IMR-90 (cell line): ENCODE data around the gene MRPL43. TPM values are rescaled to one million over a fixed set of nuclear protein-coding genes. Genes with fewer than 3 reads are reported as not detected.

ENCODE experiments used
- ATAC-seq: fragments of 200-7000 bp; cut with Tn5 transposase; 2 replicates; pipeline ENCODE4 v1.9.1; 2020; ENCODE audit warnings: low read depth, mild to moderate bottlenecking, moderate library complexity
- BruUV-seq: library from RNA; stranded (reverse); fragments of 400-500 nt; replicated peaks from 2 replicates; lab custom pipeline; 2021; lab: Mats Ljungman, UMichigan
- CTCF ChIA-PET: fragments of 300-600 bp; formaldehyde crosslinking; extraction: SDS; loops from one replicate; lab custom pipeline; 2021; ENCODE audit warnings: antibody characterized with exemption; lab: Yijun Ruan, JAX
- POLR2A ChIA-PET: fragments of 300-600 bp; sonication (Branson Sonifier 250); formaldehyde crosslinking; loops from one replicate; lab custom pipeline; 2022; ENCODE audit warnings: antibody characterized with exemption; ENCODE audit not compliant: unreplicated experiment; lab: Charles Lee
- DNase-seq: peaks from one replicate; pipeline ENCODE4 v3.0.0; 2013
- H2AFZ ChIP-seq: replicated peaks from 2 replicates; pipeline ENCODE3; 2013; ENCODE audit warnings: low read length, mild to moderate bottlenecking; ENCODE audit not compliant: poor library complexity
- H2AK5ac ChIP-seq: 2 replicates; pipeline ENCODE4 v1.6.1; 2013; ENCODE audit warnings: low read depth, low read length, inconsistent platforms
- H2AK9ac ChIP-seq: replicated peaks from 2 replicates; pipeline ENCODE3; 2013; ENCODE audit warnings: mild to moderate bottlenecking, low read depth, low read length, moderate library complexity; ENCODE audit not compliant: poor library complexity
- H2BK120ac ChIP-seq: 2 replicates; pipeline ENCODE4 v1.6.1; 2013; ENCODE audit warnings: low read depth, low read length, inconsistent platforms
- H2BK15ac ChIP-seq: 3 replicates; pipeline ENCODE4 v1.6.1; 2013; ENCODE audit warnings: low read depth, low read length, inconsistent platforms
- H2BK20ac ChIP-seq: 2 replicates; pipeline ENCODE4 v1.6.1; 2013; ENCODE audit warnings: low read depth, mild to moderate bottlenecking, inconsistent platforms, low read length, moderate library complexity
- H2BK5ac ChIP-seq: 2 replicates; pipeline ENCODE4 v1.6.1; 2013; ENCODE audit warnings: mild to moderate bottlenecking, low read depth, low read length, inconsistent platforms; ENCODE audit not compliant: poor library complexity, severe bottlenecking
- H3K14ac ChIP-seq: replicated peaks from 2 replicates; pipeline ENCODE4 v1.6.1; 2013; ENCODE audit warnings: low read depth, low read length, inconsistent platforms
- H3K18ac ChIP-seq: 2 replicates; pipeline ENCODE4 v1.6.1; 2013; ENCODE audit warnings: low read depth, low read length, control low read depth
- H3K23ac ChIP-seq: 2 replicates; pipeline ENCODE4 v1.6.1; 2013; ENCODE audit warnings: low read depth, low read length, inconsistent platforms
- H3K27ac ChIP-seq: 2 replicates; pipeline ENCODE4 v1.5.1; 2013; ENCODE audit warnings: mild to moderate bottlenecking, control low read depth, low read length; ENCODE audit not compliant: insufficient read depth
- H3K27me3 ChIP-seq: 2 replicates; pipeline ENCODE4 v1.6.1; 2013; ENCODE audit warnings: low read length; ENCODE audit not compliant: control insufficient read depth, insufficient read depth
- H3K36me3 ChIP-seq: 2 replicates; pipeline ENCODE4 v1.6.1; 2013; ENCODE audit warnings: low read length, mixed read lengths; ENCODE audit not compliant: control insufficient read depth, insufficient read depth
- H3K4ac ChIP-seq: 2 replicates; pipeline ENCODE4 v1.6.1; 2013; ENCODE audit warnings: low read depth, low read length, inconsistent platforms
- H3K4me1 ChIP-seq: 2 replicates; pipeline ENCODE4 v1.6.1; 2013; ENCODE audit warnings: low read length, mixed read lengths; ENCODE audit not compliant: control insufficient read depth, insufficient read depth
- H3K4me2 ChIP-seq: 2 replicates; pipeline ENCODE4 v1.6.1; 2013; ENCODE audit warnings: low read depth, mild to moderate bottlenecking, control low read depth, low read length, moderate library complexity
- H3K4me3 ChIP-seq: 2 replicates; pipeline ENCODE4 v1.5.1; 2013; ENCODE audit warnings: low read depth, mild to moderate bottlenecking, control low read depth, low read length, moderate library complexity; ENCODE audit not compliant: insufficient read depth
- H3K56ac ChIP-seq: 2 replicates; pipeline ENCODE4 v1.6.1; 2013; ENCODE audit warnings: low read length, inconsistent platforms; ENCODE audit not compliant: insufficient read depth; ENCODE audit errors: extremely low read depth
- H3K79me1 ChIP-seq, 2 experiments: 2 replicates each; pipeline ENCODE4 v1.6.1; 2013; ENCODE audit warnings: low read length in 2 of 2, inconsistent platforms in 1 of 2, low read depth in 1 of 2
- H3K9ac ChIP-seq: 2 replicates; pipeline ENCODE4 v1.6.1; 2013; ENCODE audit warnings: low read depth, low read length, control low read depth
- H3K9me1 ChIP-seq: 2 replicates; pipeline ENCODE4 v1.6.1; 2013; ENCODE audit warnings: low read length, inconsistent platforms; ENCODE audit not compliant: insufficient read depth
- H3K9me3 ChIP-seq: 2 replicates; pipeline ENCODE4 v1.6.1; 2013; ENCODE audit warnings: low read length; ENCODE audit not compliant: control insufficient read depth, insufficient read depth
- H4K20me1 ChIP-seq: 2 replicates; pipeline ENCODE4 v1.6.1; 2013; ENCODE audit warnings: low read length, inconsistent platforms; ENCODE audit not compliant: insufficient read depth
- H4K5ac ChIP-seq: 2 replicates; pipeline ENCODE4 v1.6.1; 2013; ENCODE audit warnings: mild to moderate bottlenecking, low read depth, low read length, control low read depth
- H4K8ac ChIP-seq, 2 experiments: 2 replicates each; pipeline ENCODE4 v1.6.1; 2013; ENCODE audit warnings: low read depth in 2 of 2, low read length in 2 of 2, control low read depth in 1 of 2, inconsistent platforms in 1 of 2
- H4K91ac ChIP-seq: 2 replicates; pipeline ENCODE4 v1.6.1; 2013; ENCODE audit warnings: low read depth, low read length, inconsistent platforms; ENCODE audit not compliant: insufficient read depth
- BHLHE40 ChIP-seq: fragments of 150-350 bp; IDR thresholded peaks from 2 replicates; pipeline ENCODE4 v1.6.1; 2016; ENCODE audit warnings: mild to moderate bottlenecking, low read depth, low read length
- CEBPB ChIP-seq: IDR thresholded peaks from 2 replicates; pipeline ENCODE4 v1.6.1; 2012; ENCODE audit warnings: low read depth, low read length, improper control_type of control experiment
- CHD1 ChIP-seq: IDR thresholded peaks from 2 replicates; pipeline ENCODE4 v1.6.1; 2012; ENCODE audit warnings: low read depth, low read length, improper control_type of control experiment
- CTCF ChIP-seq: conservative IDR thresholded peaks from 2 replicates; pipeline ENCODE4 v1.5.1; 2012; ENCODE audit warnings: mild to moderate bottlenecking, low read depth, low read length, improper control_type of control experiment
- ELK1 ChIP-seq: fragments of 150-350 bp; IDR thresholded peaks from 2 replicates; pipeline ENCODE4 v1.6.1; 2016; ENCODE audit warnings: low read depth, mild to moderate bottlenecking, low read length, moderate library complexity, borderline replicate concordance
- FOS ChIP-seq: fragments of 150-350 bp; IDR thresholded peaks from 2 replicates; pipeline ENCODE4 v1.6.1; 2016; ENCODE audit warnings: low read depth, low read length
- MAFK ChIP-seq: IDR thresholded peaks from 2 replicates; pipeline ENCODE4 v1.6.1; 2012; ENCODE audit warnings: low read depth, low read length, improper control_type of control experiment
- MAZ ChIP-seq: IDR thresholded peaks from 2 replicates; pipeline ENCODE4 v1.6.1; 2012; ENCODE audit warnings: low read depth, mild to moderate bottlenecking, low read length, improper control_type of control experiment, moderate library complexity, borderline replicate concordance
- MXI1 ChIP-seq: IDR thresholded peaks from 2 replicates; pipeline ENCODE4 v1.6.1; 2012; ENCODE audit warnings: low read depth, mild to moderate bottlenecking, low read length, moderate library complexity, borderline replicate concordance
- NFE2L2 ChIP-seq: fragments of 150-350 bp; IDR thresholded peaks from 2 replicates; pipeline ENCODE4 v1.6.1; 2016; ENCODE audit warnings: low read depth, mild to moderate bottlenecking, low read length
- POLR2A ChIP-seq: IDR thresholded peaks from 2 replicates; pipeline ENCODE4 v1.6.1; 2012; ENCODE audit warnings: mild to moderate bottlenecking, low read depth, low read length
- RAD21 ChIP-seq: IDR thresholded peaks from 2 replicates; pipeline ENCODE4 v1.6.1; 2012; ENCODE audit warnings: low read length, improper control_type of control experiment
- RCOR1 ChIP-seq: IDR thresholded peaks from 2 replicates; pipeline ENCODE4 v1.6.1; 2012; ENCODE audit warnings: mild to moderate bottlenecking, low read length, improper control_type of control experiment; ENCODE audit not compliant: insufficient replicate concordance
- RFX5 ChIP-seq: IDR thresholded peaks from 2 replicates; pipeline ENCODE4 v1.8.0; 2012; ENCODE audit warnings: low read depth, mild to moderate bottlenecking, low read length, moderate library complexity
- SMC3 ChIP-seq: fragments of 150-350 bp; IDR thresholded peaks from 2 replicates; pipeline ENCODE4 v1.6.1; 2016; ENCODE audit warnings: low read depth, mild to moderate bottlenecking, antibody characterized with exemption, low read length, moderate library complexity
- WGBS, 2 experiments: methylation state at CpG; one replicate each; pipeline versions ENCODE4 v1.1.5 to v1.1.7; 2013; ENCODE audit warnings: missing lambda C conversion rate in 2 of 2; ENCODE audit not compliant: insufficient read length in 1 of 2; ENCODE audit errors: extremely low coverage in 2 of 2; 5-methylcytosine and 5-hydroxymethylcytosine counted together
- dilution Hi-C: fragments of 300-500 bp; cut with HindIII; formaldehyde crosslinking; loops from one replicate; pipeline ENCODE4 v1.14.3; 2018; ENCODE audit warnings: low sequenced_read_pairs; ENCODE audit not compliant: unreplicated experiment
- in situ Hi-C: fragments of 300-500 bp; cut with MboI; formaldehyde crosslinking; loops from 3 replicates; pipeline ENCODE4 v1.14.3; 2019; ENCODE audit warnings: low sequenced_read_pairs, inconsistent platforms, mixed read lengths
- intact Hi-C: fragments of 100-400 bp; cut with micrococcal nuclease; formaldehyde crosslinking; loops from 2 replicates; pipeline ENCODE4 v1.10.0; 2022
- polyA plus RNA-seq, 3 experiments: library from polyadenylated mRNA; depleted of rRNA; stranded (reverse); fragments of >200 nt; gene quantifications; 2 replicates each; pipeline ENCODE4 v1.2.3, GENCODE V29; 2012; ENCODE audit warnings: low replicate concordance in 1 of 3
- total RNA-seq: library from RNA; depleted of rRNA; stranded (reverse); fragments of >200 nt; gene quantifications from 2 replicates; pipeline ENCODE4 v1.2.3, GENCODE V29; 2012
- TF ChIP-seq, protein P1 (sequence below): fragments of 150-350 bp; IDR thresholded peaks from 2 replicates; pipeline ENCODE4 v1.6.1; 2017; ENCODE audit warnings: mild to moderate bottlenecking, antibody characterized with exemption, low read length, low read depth

The MRPL43 gene
- total and polyA plus RNA-seq, 2 of the 4 experiments (the other 2 are of a cell fraction), result 61.3 to 142 TPM

DNA sequence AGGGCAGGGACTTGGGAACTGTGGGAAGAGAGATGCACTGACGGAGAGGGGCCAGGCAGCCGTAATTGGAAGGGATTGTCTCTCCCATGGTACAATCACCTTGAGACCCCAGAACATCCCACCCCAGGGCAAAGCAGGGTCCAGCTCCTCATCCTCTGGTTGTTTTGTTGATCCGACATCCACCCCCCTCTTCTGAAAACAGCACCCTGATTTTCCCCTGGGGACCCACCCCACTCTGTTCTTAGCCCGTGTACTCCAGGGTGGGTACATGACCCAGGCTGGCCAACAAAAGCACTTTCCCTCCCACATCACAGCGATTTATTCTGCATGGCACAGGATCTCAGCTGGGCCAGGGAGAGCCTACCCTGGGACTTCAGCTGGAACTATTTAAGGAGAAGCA, 29.5 kb upstream of the MRPL43 start:
- Histone ChIP-seq H3K27ac (no peak overlapping the region), H3K18ac (no peak overlapping the region), H4K91ac (no peak overlapping the region), H3K56ac (no peak overlapping the region), H3K4me3 (no peak overlapping the region), H2BK5ac (no peak overlapping the region), H3K36me3 (no peaks in the 10 kb centered on the region), H2BK15ac (no peak overlapping the region), H3K14ac (no peak overlapping the region), H3K9me3 (no peaks in the 10 kb centered on the region), H2BK20ac (no peak overlapping the region), H3K4me1 (peaks cover 22% of the 10 kb centered on the region), H3K9me1 (peaks cover 13% of the 10 kb centered on the region), H3K23ac (no peak overlapping the region), H2AK9ac (peak overlapping the region; percentile 19), H3K79me1 (0 out of 4 replicates have a peak, but pooled peaks cover 0 to 7% of the 10 kb centered on the region in 2 experiments), H3K4ac (no peak overlapping the region), H3K9ac (no peak overlapping the region), H3K4me2 (no peak overlapping the region), H2AK5ac (peak overlapping the region; percentile 36; the same call in 1 of the 2 replicates), H4K5ac (no peak overlapping the region), H3K27me3 (peaks cover 1% of the 10 kb centered on the region; the same call in 1 of the 2 replicates), H2AFZ (no peak overlapping the region), H4K8ac (no peak overlapping the region), H4K20me1 (peaks cover 4% of the 10 kb centered on the region; the same call in 1 of the 2 replicates), H2BK120ac (no peak overlapping the region)
- POLR2A ChIA-PET, result no interaction called here
- DNase-seq (no peak), ATAC-seq (no peak)
- dilution Hi-C loops, result no loop called here
- CTCF ChIA-PET, result interaction anchor here (6.8 kb wide), 1 partner anchor 18 kb away, joined by 48 read pairs; the partner anchor contains the start of gene LZTS2
- in situ Hi-C loops, result no loop called here
- no TSS peak for BruUV-seq
- TF ChIP-seq MAFK (no peak), CTCF (no peak), BHLHE40 (no peak), RAD21 (no peak), MXI1 (no peak), POLR2A (no peak), RFX5 (no peak), FOS (no peak), CEBPB (no peak), MAZ (no peak), SMC3 (no peak), NFE2L2 (no peak), CHD1 (no peak), ELK1 (no peak), RCOR1 (no peak)
- TF ChIP-seq, protein P1, sequence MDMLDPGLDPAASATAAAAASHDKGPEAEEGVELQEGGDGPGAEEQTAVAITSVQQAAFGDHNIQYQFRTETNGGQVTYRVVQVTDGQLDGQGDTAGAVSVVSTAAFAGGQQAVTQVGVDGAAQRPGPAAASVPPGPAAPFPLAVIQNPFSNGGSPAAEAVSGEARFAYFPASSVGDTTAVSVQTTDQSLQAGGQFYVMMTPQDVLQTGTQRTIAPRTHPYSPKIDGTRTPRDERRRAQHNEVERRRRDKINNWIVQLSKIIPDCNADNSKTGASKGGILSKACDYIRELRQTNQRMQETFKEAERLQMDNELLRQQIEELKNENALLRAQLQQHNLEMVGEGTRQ, result no peak
- 76% methylated on average over 2 of the region's 5 CpGs; no CpG with 5 or more reads in 1 of the 2 experiments for WGBS, 2 experiments
- intact Hi-C loops, result loop anchor here (10.0 kb wide), 1 partner anchor 452 kb away; no protein-coding TSS in a partner anchor
